ENCODE data around the gene TBC1D4.

TBC1D4 gene

GRCh38 chr13:75465236-75465635, 16.7 kb downstream of the TBC1D4 start:
- TF ChIP-seq CTCF (IDR thresholded peaks at IDR 0.05; ENCODE audit: low read depth, low read length) = no peak

GRCh38 chr13:75461314-75461713, 20.7 kb downstream of the TBC1D4 start:
- no peak for TF ChIP-seq CTCF (IDR thresholded peaks at IDR 0.05; ENCODE audit: low read depth, low read length)
- H3K4me3 ChIP-seq (ENCODE audit: low read depth, low read length) = no peak overlapping the region

More at GRCh38 chr13:75465236-75465635, 16.7 kb downstream of the TBC1D4 start:
- no peak overlapping the region for H3K4me3 ChIP-seq (ENCODE audit: low read depth, low read length)

GRCh38 chr13:75460644-75461043, 21.3 kb downstream of the TBC1D4 start:
- no peak overlapping the region for H3K4me3 ChIP-seq (ENCODE audit: low read depth, low read length)
- no peak for TF ChIP-seq CTCF (IDR thresholded peaks at IDR 0.05; ENCODE audit: low read depth, low read length)

- no peak overlapping the region for H3K4me3 ChIP-seq (ENCODE audit: low read depth, low read length)
- TF ChIP-seq CTCF (IDR thresholded peaks at IDR 0.05; ENCODE audit: low read depth, low read length) = no peak
Measured at GRCh38 chr13:75458696-75459422, 23.1 kb downstream of the TBC1D4 start.

GRCh38 chr13:75455962-75456361, 26.0 kb downstream of the TBC1D4 start:
- TF ChIP-seq CTCF (IDR thresholded peaks at IDR 0.05; ENCODE audit: low read depth, low read length) = no peak
- H3K4me3 ChIP-seq (ENCODE audit: low read depth, low read length) = no peak overlapping the region

- TF ChIP-seq CTCF (IDR thresholded peaks at IDR 0.05; ENCODE audit: low read depth, low read length) = no peak
- no peak overlapping the region for H3K4me3 ChIP-seq (ENCODE audit: low read depth, low read length)
Measured at GRCh38 chr13:75454497-75454896, 27.5 kb downstream of the TBC1D4 start.

GRCh38 chr13:75452564-75452963, 29.4 kb downstream of the TBC1D4 start:
- no peak overlapping the region for H3K4me3 ChIP-seq (ENCODE audit: low read depth, low read length)

More at GRCh38 chr13:75452564-75452963, 29.4 kb downstream of the TBC1D4 start:
- no peak for TF ChIP-seq CTCF (IDR thresholded peaks at IDR 0.05; ENCODE audit: low read depth, low read length)

Data from WI38 (cell line).